GM23338 (cell line): Measurements from ENCODE around the gene RRBP1. TPM values are rescaled to one million over a fixed set of nuclear protein-coding genes. Genes with fewer than 3 reads are reported as not detected.

Source experiments
- ATAC-seq: fragments of 200-7000 bp; cut with Tn5 transposase; 3 replicates; pipeline ENCODE4 v1.9.1; 2020
- DNase-seq: peaks from one replicate; pipeline ENCODE4 v3.0.0-alpha.2; 2015; ENCODE audit warnings: low spot score
- H2AFZ ChIP-seq: fragments of 200-600 bp; sonication (generic); 2 replicates; pipeline ENCODE4 v1.8.0; 2016; ENCODE audit warnings: antibody characterized with exemption, mild to moderate bottlenecking, moderate library complexity
- H3F3A ChIP-seq: fragments of 200-600 bp; sonication (generic); replicated peaks from 2 replicates; pipeline ENCODE4 v1.8.0; 2017; ENCODE audit warnings: antibody characterized with exemption, mixed run types, low read depth
- H3K27ac ChIP-seq: fragments of 200-600 bp; sonication (generic); 2 replicates; pipeline ENCODE4 v1.6.1; 2016; ENCODE audit warnings: low read depth
- H3K27me3 ChIP-seq: fragments of 200-600 bp; sonication (generic); 2 replicates; pipeline ENCODE4 v1.8.0; 2016; ENCODE audit warnings: mild to moderate bottlenecking, mixed run types, moderate library complexity; ENCODE audit not compliant: insufficient read depth
- H3K36me3 ChIP-seq: fragments of 200-600 bp; sonication (generic); 2 replicates; pipeline ENCODE4 v1.8.0; 2016; ENCODE audit warnings: mild to moderate bottlenecking; ENCODE audit not compliant: insufficient read depth
- H3K4me1 ChIP-seq: fragments of 200-600 bp; sonication (generic); 2 replicates; pipeline ENCODE4 v1.8.0; 2016; ENCODE audit warnings: mild to moderate bottlenecking, moderate library complexity; ENCODE audit not compliant: insufficient read depth
- H3K4me2 ChIP-seq: fragments of 200-600 bp; sonication (generic); 2 replicates; pipeline ENCODE4 v1.7.1; 2017; ENCODE audit warnings: mixed run types
- H3K4me3 ChIP-seq: fragments of 200-600 bp; sonication (generic); 2 replicates; pipeline ENCODE4 v1.6.1; 2016; ENCODE audit warnings: mixed run types
- H3K79me2 ChIP-seq: fragments of 200-600 bp; sonication (generic); replicated peaks from 2 replicates; pipeline ENCODE4 v1.8.0; 2017; ENCODE audit warnings: mild to moderate bottlenecking; ENCODE audit not compliant: insufficient read depth
- H3K9me2 ChIP-seq: fragments of 200-600 bp; sonication (generic); 2 replicates; pipeline ENCODE4 v1.8.0; 2017; ENCODE audit not compliant: insufficient read depth
- H4K20me1 ChIP-seq: fragments of 200-600 bp; sonication (generic); replicated peaks from 2 replicates; pipeline ENCODE4 v1.8.0; 2017; ENCODE audit warnings: mild to moderate bottlenecking; ENCODE audit not compliant: insufficient read depth
- H3K27ac Mint-ChIP-seq: 2 replicates; pipeline ENCODE4 v1.8.0; 2020; ENCODE audit warnings: inconsistent platforms, mild to moderate bottlenecking, moderate library complexity, mixed read lengths
- H3K27me3 Mint-ChIP-seq: 3 replicates; pipeline ENCODE4 v1.8.0; 2022; ENCODE audit warnings: low read depth, mild to moderate bottlenecking, moderate library complexity, mixed read lengths, inconsistent platforms; ENCODE audit not compliant: insufficient read depth, poor library complexity
- H3K36me3 Mint-ChIP-seq: 3 replicates; pipeline ENCODE4 v1.8.0; 2021; ENCODE audit warnings: low read depth, mild to moderate bottlenecking, inconsistent platforms, moderate library complexity, mixed read lengths
- H3K4me1 Mint-ChIP-seq: 3 replicates; pipeline ENCODE4 v1.8.0; 2020; ENCODE audit warnings: mild to moderate bottlenecking, inconsistent platforms, mixed read lengths
- H3K4me3 Mint-ChIP-seq: 3 replicates; pipeline ENCODE4 v1.8.0; 2021; ENCODE audit warnings: moderate library complexity, mild to moderate bottlenecking, inconsistent platforms, mixed read lengths
- H3K9me3 Mint-ChIP-seq: 3 replicates; pipeline ENCODE4 v1.8.0; 2020; ENCODE audit warnings: moderate library complexity, mild to moderate bottlenecking, inconsistent platforms, mixed read lengths
- CREB1 ChIP-seq: fragments of 250-450 bp; sonication (Bioruptor Pico); IDR thresholded peaks from 2 replicates; pipeline ENCODE4 v1.5.0; 2020; ENCODE audit warnings: low read depth, mild to moderate bottlenecking, moderate library complexity
- EZH2 ChIP-seq: fragments of 200-600 bp; sonication (generic); IDR thresholded peaks from one replicate; pipeline ENCODE4 v1.8.0; 2017; ENCODE audit warnings: antibody characterized with exemption, mild to moderate bottlenecking, low read depth; ENCODE audit not compliant: unreplicated experiment
- EZH2phosphoT487 ChIP-seq: fragments of 200-600 bp; sonication (generic); IDR thresholded peaks from one replicate; pipeline ENCODE4 v1.8.1; 2018; ENCODE audit warnings: antibody characterized with exemption; ENCODE audit not compliant: unreplicated experiment
- JUNB ChIP-seq: IDR thresholded peaks from one replicate; pipeline ENCODE4 v1.6.1; 2016; ENCODE audit warnings: antibody characterized with exemption; ENCODE audit not compliant: unreplicated experiment
- NANOG ChIP-seq: IDR thresholded peaks from 2 replicates; pipeline ENCODE4 v1.6.1; 2016; ENCODE audit warnings: antibody characterized with exemption, borderline replicate concordance
- POLR2AphosphoS5 ChIP-seq: IDR thresholded peaks from 2 replicates; pipeline ENCODE4 v1.6.1; 2016; ENCODE audit warnings: antibody characterized with exemption, low read depth
- STAT1 ChIP-seq: IDR thresholded peaks from one replicate; pipeline ENCODE4 v1.6.1; 2016; ENCODE audit warnings: antibody characterized with exemption; ENCODE audit not compliant: unreplicated experiment
- ZNF114 ChIP-seq: fragments of 250-450 bp; sonication (Bioruptor Pico); IDR thresholded peaks from 2 replicates; pipeline ENCODE4 v1.5.0; 2020; ENCODE audit warnings: mild to moderate bottlenecking, moderate library complexity
- ZNF331 ChIP-seq: fragments of 250-450 bp; sonication (Bioruptor Pico); IDR thresholded peaks from 2 replicates; pipeline ENCODE4 v1.5.0; 2020; ENCODE audit warnings: low read depth, mild to moderate bottlenecking, moderate library complexity
- polyA plus RNA-seq: library from polyadenylated mRNA; unstranded; fragments of >200 nt; fragmentation: Nextera tagmentation; extraction: Ambion mirVana; gene quantifications from 2 replicates; pipeline ENCODE4 v1.2.1, GENCODE V29; 2016
- total RNA-seq: library from RNA; depleted of rRNA; stranded (reverse); fragments of >200 nt; shearing (Covaris generic); gene quantifications from 2 replicates; pipeline ENCODE4 v1.2.3, GENCODE V29; 2014
- TF ChIP-seq, protein P1 (sequence below): IDR thresholded peaks from 2 replicates; pipeline ENCODE4 v1.6.1; 2016; ENCODE audit warnings: antibody characterized with exemption
- TF ChIP-seq, protein P2 (sequence below), 2 experiments: fragments of 200-600 bp in 1 of 2; sonication (generic) in 1 of 2; conservative IDR thresholded peaks; 2 replicates each; pipeline versions ENCODE4 v1.5.1 to v1.6.1; 2016 to 2017; ENCODE audit warnings: antibody characterized with exemption in 2 of 2, low read depth in 2 of 2, mild to moderate bottlenecking in 2 of 2, moderate library complexity in 1 of 2
- TF ChIP-seq, protein P3 (sequence below): IDR thresholded peaks from one replicate; pipeline ENCODE4 v1.6.1; 2018; ENCODE audit warnings: antibody characterized with exemption; ENCODE audit not compliant: unreplicated experiment
- TF ChIP-seq, protein P4 (sequence below): fragments of 250-450 bp; sonication (Bioruptor Pico); IDR thresholded peaks from 2 replicates; pipeline ENCODE4 v1.5.0; 2020; ENCODE audit warnings: mild to moderate bottlenecking, moderate library complexity

Gene RRBP1
- total and polyA plus RNA-seq, 2 experiments from 2014 or later, result 105 to 113 TPM

DNA sequence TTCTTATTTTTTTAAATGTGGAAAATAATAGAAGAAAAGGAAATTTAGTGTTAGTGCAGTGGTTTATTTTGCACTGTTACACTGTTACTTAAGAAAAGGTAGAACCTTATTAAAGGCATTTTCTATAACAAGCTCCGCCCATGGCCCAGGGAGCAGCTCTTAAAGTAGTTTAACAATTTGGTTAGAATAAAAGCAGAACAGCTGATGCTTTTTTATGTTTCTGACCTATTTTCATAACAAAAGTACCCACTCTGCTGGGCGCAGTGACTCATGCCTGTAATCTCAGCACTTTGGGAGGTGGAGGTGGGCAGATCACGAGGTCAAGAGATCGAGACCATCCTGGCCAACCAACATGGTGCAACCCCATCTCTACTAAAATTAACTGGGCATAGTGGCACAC lies 79.5 kb downstream of the RRBP1 start:
- peak; percentile 47 for DNase-seq
- 0 out of 2 replicates have a peak overlapping the region, but pooled peaks have one; percentile 3 for H3K4me3 ChIP-seq
- Mint-ChIP-seq H3K4me3 (no peak overlapping the region), H3K27me3 (peaks cover 5% of the 10 kb centered on the region), H3K27ac (peak overlapping the region; percentile 18; the same call in 1 of the 2 replicates), H3K9me3 (no peaks in the 10 kb centered on the region), H3K36me3 (peaks cover 10% of the 10 kb centered on the region; the same call in 2 of the 3 replicates), H3K4me1 (peaks cover 36% of the 10 kb centered on the region)
- H3K36me3 ChIP-seq, result no peaks in the 10 kb centered on the region; the same call in 1 of the 2 replicates
- H3K4me1 ChIP-seq, result peaks cover 38% of the 10 kb centered on the region
- 0 out of 2 replicates have a peak, but pooled peaks cover 5% of the 10 kb centered on the region for H3K9me2 ChIP-seq
- peak overlapping the region; percentile 84 for H3K27ac ChIP-seq
- ATAC-seq, result peak; percentile 62
- H2AFZ ChIP-seq, result no peak overlapping the region
- H3K27me3 ChIP-seq, result no peaks in the 10 kb centered on the region
- H3K4me2 ChIP-seq, result peak overlapping the region; percentile 39
- peaks cover 47% of the 10 kb centered on the region for H3K79me2 ChIP-seq
- no peaks in the 10 kb centered on the region; the same call in 1 of the 2 replicates for H4K20me1 ChIP-seq
- H3F3A ChIP-seq, result no peaks in the 10 kb centered on the region
- TF ChIP-seq EZH2 (no peak), POLR2AphosphoS5 (no peak), ZNF114 (no peak), NANOG (no peak), ZNF331 (no peak), CREB1 (no peak), JUNB (no peak), EZH2phosphoT487 (no peak), STAT1 (no peak)
- TF ChIP-seq, protein P1, sequence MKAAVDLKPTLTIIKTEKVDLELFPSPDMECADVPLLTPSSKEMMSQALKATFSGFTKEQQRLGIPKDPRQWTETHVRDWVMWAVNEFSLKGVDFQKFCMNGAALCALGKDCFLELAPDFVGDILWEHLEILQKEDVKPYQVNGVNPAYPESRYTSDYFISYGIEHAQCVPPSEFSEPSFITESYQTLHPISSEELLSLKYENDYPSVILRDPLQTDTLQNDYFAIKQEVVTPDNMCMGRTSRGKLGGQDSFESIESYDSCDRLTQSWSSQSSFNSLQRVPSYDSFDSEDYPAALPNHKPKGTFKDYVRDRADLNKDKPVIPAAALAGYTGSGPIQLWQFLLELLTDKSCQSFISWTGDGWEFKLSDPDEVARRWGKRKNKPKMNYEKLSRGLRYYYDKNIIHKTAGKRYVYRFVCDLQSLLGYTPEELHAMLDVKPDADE, result no peak
- TF ChIP-seq, protein P2, sequence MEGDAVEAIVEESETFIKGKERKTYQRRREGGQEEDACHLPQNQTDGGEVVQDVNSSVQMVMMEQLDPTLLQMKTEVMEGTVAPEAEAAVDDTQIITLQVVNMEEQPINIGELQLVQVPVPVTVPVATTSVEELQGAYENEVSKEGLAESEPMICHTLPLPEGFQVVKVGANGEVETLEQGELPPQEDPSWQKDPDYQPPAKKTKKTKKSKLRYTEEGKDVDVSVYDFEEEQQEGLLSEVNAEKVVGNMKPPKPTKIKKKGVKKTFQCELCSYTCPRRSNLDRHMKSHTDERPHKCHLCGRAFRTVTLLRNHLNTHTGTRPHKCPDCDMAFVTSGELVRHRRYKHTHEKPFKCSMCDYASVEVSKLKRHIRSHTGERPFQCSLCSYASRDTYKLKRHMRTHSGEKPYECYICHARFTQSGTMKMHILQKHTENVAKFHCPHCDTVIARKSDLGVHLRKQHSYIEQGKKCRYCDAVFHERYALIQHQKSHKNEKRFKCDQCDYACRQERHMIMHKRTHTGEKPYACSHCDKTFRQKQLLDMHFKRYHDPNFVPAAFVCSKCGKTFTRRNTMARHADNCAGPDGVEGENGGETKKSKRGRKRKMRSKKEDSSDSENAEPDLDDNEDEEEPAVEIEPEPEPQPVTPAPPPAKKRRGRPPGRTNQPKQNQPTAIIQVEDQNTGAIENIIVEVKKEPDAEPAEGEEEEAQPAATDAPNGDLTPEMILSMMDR (conservative IDR thresholded peaks at IDR 0.05; ENCODE audit: low read depth in 2 of 2), result no peak
- TF ChIP-seq, protein P3, sequence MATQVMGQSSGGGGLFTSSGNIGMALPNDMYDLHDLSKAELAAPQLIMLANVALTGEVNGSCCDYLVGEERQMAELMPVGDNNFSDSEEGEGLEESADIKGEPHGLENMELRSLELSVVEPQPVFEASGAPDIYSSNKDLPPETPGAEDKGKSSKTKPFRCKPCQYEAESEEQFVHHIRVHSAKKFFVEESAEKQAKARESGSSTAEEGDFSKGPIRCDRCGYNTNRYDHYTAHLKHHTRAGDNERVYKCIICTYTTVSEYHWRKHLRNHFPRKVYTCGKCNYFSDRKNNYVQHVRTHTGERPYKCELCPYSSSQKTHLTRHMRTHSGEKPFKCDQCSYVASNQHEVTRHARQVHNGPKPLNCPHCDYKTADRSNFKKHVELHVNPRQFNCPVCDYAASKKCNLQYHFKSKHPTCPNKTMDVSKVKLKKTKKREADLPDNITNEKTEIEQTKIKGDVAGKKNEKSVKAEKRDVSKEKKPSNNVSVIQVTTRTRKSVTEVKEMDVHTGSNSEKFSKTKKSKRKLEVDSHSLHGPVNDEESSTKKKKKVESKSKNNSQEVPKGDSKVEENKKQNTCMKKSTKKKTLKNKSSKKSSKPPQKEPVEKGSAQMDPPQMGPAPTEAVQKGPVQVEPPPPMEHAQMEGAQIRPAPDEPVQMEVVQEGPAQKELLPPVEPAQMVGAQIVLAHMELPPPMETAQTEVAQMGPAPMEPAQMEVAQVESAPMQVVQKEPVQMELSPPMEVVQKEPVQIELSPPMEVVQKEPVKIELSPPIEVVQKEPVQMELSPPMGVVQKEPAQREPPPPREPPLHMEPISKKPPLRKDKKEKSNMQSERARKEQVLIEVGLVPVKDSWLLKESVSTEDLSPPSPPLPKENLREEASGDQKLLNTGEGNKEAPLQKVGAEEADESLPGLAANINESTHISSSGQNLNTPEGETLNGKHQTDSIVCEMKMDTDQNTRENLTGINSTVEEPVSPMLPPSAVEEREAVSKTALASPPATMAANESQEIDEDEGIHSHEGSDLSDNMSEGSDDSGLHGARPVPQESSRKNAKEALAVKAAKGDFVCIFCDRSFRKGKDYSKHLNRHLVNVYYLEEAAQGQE, result no peak
- TF ChIP-seq, protein P4, sequence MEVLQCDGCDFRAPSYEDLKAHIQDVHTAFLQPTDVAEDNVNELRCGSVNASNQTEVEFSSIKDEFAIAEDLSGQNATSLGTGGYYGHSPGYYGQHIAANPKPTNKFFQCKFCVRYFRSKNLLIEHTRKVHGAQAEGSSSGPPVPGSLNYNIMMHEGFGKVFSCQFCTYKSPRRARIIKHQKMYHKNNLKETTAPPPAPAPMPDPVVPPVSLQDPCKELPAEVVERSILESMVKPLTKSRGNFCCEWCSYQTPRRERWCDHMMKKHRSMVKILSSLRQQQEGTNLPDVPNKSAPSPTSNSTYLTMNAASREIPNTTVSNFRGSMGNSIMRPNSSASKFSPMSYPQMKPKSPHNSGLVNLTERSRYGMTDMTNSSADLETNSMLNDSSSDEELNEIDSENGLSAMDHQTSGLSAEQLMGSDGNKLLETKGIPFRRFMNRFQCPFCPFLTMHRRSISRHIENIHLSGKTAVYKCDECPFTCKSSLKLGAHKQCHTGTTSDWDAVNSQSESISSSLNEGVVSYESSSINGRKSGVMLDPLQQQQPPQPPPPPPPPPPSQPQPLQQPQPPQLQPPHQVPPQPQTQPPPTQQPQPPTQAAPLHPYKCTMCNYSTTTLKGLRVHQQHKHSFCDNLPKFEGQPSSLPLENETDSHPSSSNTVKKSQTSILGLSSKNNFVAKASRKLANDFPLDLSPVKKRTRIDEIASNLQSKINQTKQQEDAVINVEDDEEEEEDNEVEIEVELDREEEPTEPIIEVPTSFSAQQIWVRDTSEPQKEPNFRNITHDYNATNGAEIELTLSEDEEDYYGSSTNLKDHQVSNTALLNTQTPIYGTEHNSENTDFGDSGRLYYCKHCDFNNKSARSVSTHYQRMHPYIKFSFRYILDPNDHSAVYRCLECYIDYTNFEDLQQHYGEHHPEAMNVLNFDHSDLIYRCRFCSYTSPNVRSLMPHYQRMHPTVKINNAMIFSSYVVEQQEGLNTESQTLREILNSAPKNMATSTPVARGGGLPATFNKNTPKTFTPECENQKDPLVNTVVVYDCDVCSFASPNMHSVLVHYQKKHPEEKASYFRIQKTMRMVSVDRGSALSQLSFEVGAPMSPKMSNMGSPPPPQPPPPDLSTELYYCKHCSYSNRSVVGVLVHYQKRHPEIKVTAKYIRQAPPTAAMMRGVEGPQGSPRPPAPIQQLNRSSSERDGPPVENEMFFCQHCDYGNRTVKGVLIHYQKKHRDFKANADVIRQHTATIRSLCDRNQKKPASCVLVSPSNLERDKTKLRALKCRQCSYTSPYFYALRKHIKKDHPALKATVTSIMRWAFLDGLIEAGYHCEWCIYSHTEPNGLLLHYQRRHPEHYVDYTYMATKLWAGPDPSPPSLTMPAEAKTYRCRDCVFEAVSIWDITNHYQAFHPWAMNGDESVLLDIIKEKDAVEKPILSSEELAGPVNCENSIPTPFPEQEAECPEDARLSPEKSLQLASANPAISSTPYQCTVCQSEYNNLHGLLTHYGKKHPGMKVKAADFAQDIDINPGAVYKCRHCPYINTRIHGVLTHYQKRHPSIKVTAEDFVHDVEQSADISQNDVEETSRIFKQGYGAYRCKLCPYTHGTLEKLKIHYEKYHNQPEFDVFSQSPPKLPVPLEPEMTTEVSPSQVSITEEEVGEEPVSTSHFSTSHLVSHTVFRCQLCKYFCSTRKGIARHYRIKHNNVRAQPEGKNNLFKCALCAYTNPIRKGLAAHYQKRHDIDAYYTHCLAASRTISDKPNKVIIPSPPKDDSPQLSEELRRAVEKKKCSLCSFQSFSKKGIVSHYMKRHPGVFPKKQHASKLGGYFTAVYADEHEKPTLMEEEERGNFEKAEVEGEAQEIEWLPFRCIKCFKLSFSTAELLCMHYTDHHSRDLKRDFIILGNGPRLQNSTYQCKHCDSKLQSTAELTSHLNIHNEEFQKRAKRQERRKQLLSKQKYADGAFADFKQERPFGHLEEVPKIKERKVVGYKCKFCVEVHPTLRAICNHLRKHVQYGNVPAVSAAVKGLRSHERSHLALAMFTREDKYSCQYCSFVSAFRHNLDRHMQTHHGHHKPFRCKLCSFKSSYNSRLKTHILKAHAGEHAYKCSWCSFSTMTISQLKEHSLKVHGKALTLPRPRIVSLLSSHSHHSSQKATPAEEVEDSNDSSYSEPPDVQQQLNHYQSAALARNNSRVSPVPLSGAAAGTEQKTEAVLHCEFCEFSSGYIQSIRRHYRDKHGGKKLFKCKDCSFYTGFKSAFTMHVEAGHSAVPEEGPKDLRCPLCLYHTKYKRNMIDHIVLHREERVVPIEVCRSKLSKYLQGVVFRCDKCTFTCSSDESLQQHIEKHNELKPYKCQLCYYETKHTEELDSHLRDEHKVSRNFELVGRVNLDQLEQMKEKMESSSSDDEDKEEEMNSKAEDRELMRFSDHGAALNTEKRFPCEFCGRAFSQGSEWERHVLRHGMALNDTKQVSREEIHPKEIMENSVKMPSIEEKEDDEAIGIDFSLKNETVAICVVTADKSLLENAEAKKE (CRISPR knock-in tag), result no peak
